RWPE2 (cell line): ENCODE results near the gene PNPLA4.

Source experiments
- ATAC-seq: fragments of 200-7000 bp; cut with Tn5 transposase; 3 replicates; pipeline ENCODE4 v1.9.1; 2021; ENCODE audit warnings: low read depth
- DNase-seq: peaks from one replicate; pipeline ENCODE4 v3.0.0-alpha.2; 2020; ENCODE audit warnings: low spot score
- H3K27ac ChIP-seq: fragments of 450-650 bp; 2 replicates; pipeline ENCODE4 v1.5.1; 2017; ENCODE audit warnings: mild to moderate bottlenecking; ENCODE audit not compliant: poor library complexity, severe bottlenecking
- H3K27me3 ChIP-seq: fragments of 250-450 bp; sonication (Bioruptor Pico); 2 replicates; pipeline ENCODE4 v1.5.1; 2021; ENCODE audit warnings: mild to moderate bottlenecking, moderate library complexity; ENCODE audit not compliant: insufficient read depth, poor library complexity, severe bottlenecking
- H3K36me3 ChIP-seq: fragments of 250-450 bp; sonication (Bioruptor Pico); 2 replicates; pipeline ENCODE4 v1.5.1; 2020; ENCODE audit warnings: low read depth, mild to moderate bottlenecking, moderate library complexity
- H3K4me1 ChIP-seq: fragments of 250-450 bp; sonication (Bioruptor Pico); 2 replicates; pipeline ENCODE4 v1.5.1; 2021; ENCODE audit warnings: mild to moderate bottlenecking, moderate library complexity; ENCODE audit not compliant: insufficient read depth, poor library complexity, severe bottlenecking
- H3K4me3 ChIP-seq: fragments of 250-450 bp; sonication (Bioruptor Pico); 2 replicates; pipeline ENCODE4 v1.5.1; 2021; ENCODE audit warnings: mild to moderate bottlenecking, moderate library complexity; ENCODE audit not compliant: severe bottlenecking
- H3K9me3 ChIP-seq: fragments of 250-450 bp; sonication (Bioruptor Pico); 2 replicates; pipeline ENCODE4 v1.5.1; 2021; ENCODE audit warnings: mild to moderate bottlenecking, moderate library complexity; ENCODE audit not compliant: severe bottlenecking
- TF ChIP-seq, protein P1 (sequence below): fragments of 450-650 bp; IDR thresholded peaks from one replicate; pipeline ENCODE4 v1.5.1; 2017; ENCODE audit warnings: mild to moderate bottlenecking, moderate library complexity; ENCODE audit not compliant: poor library complexity, severe bottlenecking

PNPLA4 gene, protein sequence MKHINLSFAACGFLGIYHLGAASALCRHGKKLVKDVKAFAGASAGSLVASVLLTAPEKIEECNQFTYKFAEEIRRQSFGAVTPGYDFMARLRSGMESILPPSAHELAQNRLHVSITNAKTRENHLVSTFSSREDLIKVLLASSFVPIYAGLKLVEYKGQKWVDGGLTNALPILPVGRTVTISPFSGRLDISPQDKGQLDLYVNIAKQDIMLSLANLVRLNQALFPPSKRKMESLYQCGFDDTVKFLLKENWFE

DNA sequence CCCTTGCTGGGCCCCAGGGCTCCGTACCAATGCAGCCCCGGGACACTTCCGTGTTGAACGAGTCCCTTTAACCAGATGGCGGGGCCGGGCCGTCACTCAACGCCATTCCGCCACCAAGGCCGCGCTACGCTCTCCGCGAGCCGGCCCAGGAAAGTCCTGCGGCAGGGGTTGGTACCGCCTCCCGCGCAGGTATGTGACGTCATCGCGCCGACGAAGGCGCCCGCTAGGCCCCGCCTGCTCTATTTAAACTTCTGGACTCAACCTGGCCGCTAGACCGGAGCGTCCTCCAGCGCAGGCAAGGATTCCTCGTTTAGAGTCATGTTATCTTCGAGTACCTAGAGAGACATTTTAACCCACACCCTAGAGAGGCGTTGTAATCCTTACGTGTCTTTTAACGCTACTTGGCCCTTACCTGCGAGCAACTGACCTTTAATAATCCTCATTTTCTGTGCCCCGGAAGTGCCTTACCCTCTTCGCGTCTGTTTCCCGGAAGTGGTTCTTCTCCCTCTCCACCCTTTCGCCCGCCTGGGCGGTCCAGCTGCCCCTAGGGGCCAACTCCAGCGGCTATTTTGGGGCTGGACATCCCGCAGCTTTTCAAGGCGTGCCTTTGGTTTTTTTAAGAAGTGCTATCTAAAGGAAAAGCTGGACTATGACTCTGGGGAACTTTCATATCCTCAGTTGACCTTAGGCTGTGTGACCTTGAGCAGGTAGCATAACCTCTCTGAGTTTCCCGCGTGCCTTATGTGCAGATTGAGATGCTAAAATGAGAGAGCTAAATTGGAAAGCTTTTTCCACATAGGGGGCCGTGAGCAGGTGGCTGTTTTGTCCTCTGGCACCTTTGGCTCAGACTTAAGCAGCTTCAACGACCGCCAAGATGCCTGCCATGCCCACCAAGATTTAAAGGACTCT, at the start of gene PNPLA4:
TSS of gene PNPLA4 (minus strand) at position 155 of the 909 bp plus-strand sequence. CDS start 1,294 bp downstream, outside the sequence.
- TF ChIP-seq, protein P1, sequence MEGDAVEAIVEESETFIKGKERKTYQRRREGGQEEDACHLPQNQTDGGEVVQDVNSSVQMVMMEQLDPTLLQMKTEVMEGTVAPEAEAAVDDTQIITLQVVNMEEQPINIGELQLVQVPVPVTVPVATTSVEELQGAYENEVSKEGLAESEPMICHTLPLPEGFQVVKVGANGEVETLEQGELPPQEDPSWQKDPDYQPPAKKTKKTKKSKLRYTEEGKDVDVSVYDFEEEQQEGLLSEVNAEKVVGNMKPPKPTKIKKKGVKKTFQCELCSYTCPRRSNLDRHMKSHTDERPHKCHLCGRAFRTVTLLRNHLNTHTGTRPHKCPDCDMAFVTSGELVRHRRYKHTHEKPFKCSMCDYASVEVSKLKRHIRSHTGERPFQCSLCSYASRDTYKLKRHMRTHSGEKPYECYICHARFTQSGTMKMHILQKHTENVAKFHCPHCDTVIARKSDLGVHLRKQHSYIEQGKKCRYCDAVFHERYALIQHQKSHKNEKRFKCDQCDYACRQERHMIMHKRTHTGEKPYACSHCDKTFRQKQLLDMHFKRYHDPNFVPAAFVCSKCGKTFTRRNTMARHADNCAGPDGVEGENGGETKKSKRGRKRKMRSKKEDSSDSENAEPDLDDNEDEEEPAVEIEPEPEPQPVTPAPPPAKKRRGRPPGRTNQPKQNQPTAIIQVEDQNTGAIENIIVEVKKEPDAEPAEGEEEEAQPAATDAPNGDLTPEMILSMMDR: no peak
- DNase-seq: peak; percentile 61
- Histone ChIP-seq H3K27ac (peak within 1 kb of the TSS; percentile 58), H3K27me3 (no peaks in the 10 kb centered on the region), H3K9me3 (no peaks in the 10 kb centered on the region), H3K36me3 (peaks cover 14% of the 10 kb centered on the region), H3K4me3 (peak within 1 kb of the TSS; percentile 59), H3K4me1 (no peaks in the 10 kb centered on the region)
- peak; percentile 90 for ATAC-seq

DNA sequence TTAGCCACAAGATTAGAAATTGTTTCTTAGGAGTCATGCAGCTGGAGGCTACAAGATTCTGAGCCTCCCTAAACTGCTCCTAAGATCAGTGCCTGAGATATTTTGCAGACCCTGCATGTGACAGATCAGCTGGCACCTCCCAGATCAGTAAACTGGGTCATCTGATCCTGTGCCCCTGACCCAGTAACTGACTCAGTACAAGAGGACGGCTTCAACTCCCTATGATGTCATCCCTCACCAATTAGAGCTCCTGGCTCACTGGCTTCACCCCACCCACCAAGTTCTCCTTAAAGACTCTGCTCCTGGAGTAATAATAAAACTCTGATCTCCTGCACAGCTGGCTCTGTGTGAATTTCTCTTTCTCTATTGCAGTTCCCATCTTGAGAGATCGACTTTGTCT, 45.4 kb upstream of the PNPLA4 start:
- Histone ChIP-seq H3K27ac (no peak overlapping the region), H3K9me3 (no peaks in the 10 kb centered on the region), H3K27me3 (no peaks in the 10 kb centered on the region), H3K4me1 (no peaks in the 10 kb centered on the region), H3K4me3 (no peak overlapping the region), H3K36me3 (no peaks in the 10 kb centered on the region)
- no peak for ATAC-seq
- DNase-seq: no peak
- TF ChIP-seq, protein P1: no peak

DNA sequence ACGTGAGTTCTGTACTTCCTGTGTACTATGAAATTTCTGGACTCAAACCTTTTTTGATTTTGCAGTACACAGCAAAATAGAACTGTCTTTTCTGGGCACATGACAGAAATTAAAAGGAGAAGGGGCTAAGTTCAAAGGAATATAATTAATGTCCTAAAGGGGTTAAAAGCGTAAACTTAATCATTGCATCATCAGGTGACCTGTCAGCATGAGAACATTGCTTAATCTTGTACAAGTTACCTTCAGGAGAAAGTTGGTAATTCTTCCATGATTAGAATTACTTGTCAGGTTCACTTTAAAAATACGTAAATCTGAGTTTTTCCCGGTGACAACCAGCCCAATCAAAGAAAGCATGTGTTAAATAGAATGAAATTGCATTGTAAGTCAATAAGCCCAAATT, 43.2 kb upstream of the PNPLA4 start:
- no peaks in the 10 kb centered on the region for H3K4me1 ChIP-seq
- no peaks in the 10 kb centered on the region for H3K36me3 ChIP-seq
- H3K27ac ChIP-seq: no peak overlapping the region
- no peaks in the 10 kb centered on the region for H3K9me3 ChIP-seq
- DNase-seq (no peak), ATAC-seq (no peak)
- TF ChIP-seq, protein P1: no peak
- no peak overlapping the region for H3K4me3 ChIP-seq
- no peaks in the 10 kb centered on the region for H3K27me3 ChIP-seq

- TF ChIP-seq, protein P1: no peak
- no peak for ATAC-seq
These were observed 38.2 kb upstream of the PNPLA4 start for GRCh38 chrX:7965436-7965835.

More at GRCh38 chrX:7965436-7965835, 38.2 kb upstream of the PNPLA4 start:
- no peak for DNase-seq
- Histone ChIP-seq H3K9me3 (no peaks in the 10 kb centered on the region), H3K27me3 (no peaks in the 10 kb centered on the region), H3K36me3 (no peaks in the 10 kb centered on the region), H3K4me3 (no peak overlapping the region), H3K27ac (no peak overlapping the region), H3K4me1 (no peaks in the 10 kb centered on the region)
